GM18511 (cell line): ENCODE data around the gene PARPBP.
"Not testable (repeated sequence)": the region's sequence is repeated elsewhere in the genome, so short reads cannot be mapped to it uniquely, and the experiment has no call there.

Experiments
- ATAC-seq: cut with Tn5 transposase; IDR thresholded peaks from one replicate; pipeline ENCODE4 v1.9.1; 2021; ENCODE audit warnings: mild to moderate bottlenecking, moderate library complexity; ENCODE audit not compliant: unreplicated experiment

Gene PARPBP, protein sequence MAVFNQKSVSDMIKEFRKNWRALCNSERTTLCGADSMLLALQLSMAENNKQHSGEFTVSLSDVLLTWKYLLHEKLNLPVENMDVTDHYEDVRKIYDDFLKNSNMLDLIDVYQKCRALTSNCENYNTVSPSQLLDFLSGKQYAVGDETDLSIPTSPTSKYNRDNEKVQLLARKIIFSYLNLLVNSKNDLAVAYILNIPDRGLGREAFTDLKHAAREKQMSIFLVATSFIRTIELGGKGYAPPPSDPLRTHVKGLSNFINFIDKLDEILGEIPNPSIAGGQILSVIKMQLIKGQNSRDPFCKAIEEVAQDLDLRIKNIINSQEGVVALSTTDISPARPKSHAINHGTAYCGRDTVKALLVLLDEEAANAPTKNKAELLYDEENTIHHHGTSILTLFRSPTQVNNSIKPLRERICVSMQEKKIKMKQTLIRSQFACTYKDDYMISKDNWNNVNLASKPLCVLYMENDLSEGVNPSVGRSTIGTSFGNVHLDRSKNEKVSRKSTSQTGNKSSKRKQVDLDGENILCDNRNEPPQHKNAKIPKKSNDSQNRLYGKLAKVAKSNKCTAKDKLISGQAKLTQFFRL

DNA sequence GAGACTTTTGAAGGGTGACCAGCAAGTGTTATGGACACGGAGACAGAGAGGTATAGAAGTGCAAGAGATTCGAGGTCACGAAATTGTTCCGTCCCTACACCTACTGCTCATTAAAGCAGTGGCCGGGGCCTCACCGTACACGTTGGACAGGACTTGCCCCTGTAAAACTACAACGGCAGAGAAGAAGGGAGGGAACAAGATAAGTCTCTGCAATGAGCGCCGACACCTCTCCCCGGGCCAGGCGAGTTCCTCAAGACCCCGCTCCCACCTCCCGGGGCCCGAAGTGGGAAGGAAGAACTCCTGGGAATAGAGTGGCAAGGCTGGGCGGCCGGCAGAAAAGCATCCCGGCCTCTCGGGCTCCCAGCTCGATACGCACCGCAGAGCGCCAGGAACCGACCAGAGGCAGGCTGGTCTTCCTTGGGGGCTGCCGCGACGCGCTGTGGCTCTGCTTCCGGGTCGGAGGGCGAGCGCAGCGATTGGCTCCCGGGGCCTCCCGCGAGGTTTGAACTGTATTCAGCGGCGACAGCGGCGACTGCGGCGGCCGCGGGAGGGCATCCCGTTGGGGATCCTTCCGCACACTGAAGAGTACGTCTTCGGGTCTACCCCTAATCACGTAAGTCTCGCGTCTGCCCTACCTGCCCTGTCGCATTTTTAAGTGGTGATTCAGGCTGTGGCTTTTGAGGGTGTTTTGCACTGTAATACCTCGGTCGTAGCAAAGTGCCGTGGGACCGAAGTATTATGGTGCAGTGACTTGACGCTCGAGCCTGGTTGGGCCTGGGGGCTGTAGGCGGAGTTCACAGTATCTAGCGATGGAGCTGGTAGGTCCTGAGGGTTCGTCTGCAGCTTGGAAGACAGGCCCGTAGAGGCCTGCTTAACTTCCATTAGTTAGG is at the start of gene PARPBP, which contains the start of gene NUP37:
PARPBP (plus strand) TSS at position 510 of the 890 bp plus-strand sequence. CDS start 3,706 bp downstream, outside the sequence.
NUP37 (minus strand) TSS at position 441 of the 890 bp plus-strand sequence. CDS start 1,596 bp downstream, outside the sequence.
- ATAC-seq = peak; percentile 98

DNA sequence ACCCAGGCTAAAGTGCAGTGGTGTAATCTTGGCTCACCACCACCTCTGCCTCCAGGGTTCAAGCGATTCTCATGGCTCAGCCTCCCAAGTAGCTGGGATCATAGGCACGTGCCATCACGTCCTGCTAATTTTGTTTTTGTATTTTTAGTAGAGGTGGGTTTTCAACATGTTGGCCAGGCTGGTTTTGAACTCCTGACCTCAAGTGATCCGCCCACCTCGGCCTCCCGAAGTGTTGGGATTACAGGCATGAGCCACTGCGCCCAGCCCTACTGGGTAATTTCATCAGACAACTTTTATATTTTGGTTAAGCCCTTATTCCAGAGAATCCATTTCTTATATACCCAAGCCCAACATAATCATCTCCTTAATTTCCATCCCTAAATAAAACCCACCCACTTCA is 47.9 kb upstream of the PARPBP start:
- ATAC-seq = not testable (repeated sequence)

DNA sequence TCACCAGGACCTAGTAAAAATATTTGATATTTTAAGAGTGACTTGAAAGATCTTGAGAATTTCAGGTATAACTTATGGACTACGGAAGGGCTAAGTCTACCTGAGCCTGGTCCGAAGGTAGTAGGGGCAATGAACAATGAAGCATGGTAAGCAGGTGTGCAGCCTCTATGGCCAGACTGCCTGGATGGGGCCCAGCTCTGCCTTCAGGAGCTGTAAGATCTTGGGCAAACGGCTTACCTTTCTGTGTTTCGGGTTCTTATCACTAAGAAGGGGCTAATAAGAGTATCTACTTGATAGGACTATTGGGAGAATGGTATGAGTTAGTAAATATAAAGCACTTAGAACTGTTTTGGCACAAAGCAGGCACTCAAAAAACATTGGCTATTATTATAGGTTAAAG is 39.1 kb upstream of the PARPBP start:
- no peak for ATAC-seq

DNA sequence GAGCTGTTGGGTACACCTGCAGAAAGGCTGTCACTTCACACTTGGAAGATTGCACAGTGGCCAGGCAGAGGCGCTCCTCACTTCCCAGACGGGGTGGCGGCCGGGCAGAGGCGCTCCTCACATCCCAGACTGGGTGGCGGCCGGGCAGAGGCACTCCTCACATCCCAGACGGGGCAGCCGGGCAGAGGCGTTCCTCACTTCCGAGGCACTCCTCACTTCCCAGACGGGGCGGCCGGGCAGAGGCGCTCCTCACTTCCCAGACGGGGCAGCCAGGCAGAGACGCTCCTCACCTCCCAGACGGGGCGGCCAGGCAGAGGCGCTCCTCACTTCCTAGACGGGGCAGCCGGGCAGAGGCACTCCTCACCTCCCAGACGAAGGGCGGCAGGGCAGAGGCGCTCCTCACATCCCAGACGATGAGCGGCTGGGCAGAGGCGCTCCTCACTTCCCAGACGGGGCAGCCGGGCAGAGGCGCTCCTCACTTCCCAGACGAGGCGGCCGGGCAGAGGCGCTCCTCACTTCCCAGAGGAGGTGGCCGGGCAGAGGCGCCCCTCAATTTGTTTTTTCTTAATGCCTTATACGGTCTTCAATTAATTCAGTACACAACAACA is 30.7 kb upstream of the PARPBP start:
- ATAC-seq = not testable (repeated sequence)

DNA sequence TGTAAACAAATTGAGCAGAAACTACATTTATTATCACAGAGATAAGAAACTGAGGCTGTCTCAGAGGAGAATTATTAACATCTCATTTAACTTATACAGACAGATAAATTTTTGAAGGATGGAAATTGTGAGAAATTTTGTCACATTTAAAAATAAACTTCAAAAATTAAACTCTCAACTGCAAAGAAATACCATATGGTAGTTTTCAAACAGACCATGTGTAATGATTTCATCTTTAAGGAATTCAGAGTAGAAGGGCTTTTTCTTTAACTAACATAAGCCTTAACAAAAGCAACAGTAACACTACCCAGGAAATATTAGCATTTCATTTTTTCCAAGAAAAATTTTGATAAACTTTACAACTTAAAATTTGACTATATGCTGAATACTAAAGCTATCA is 26.7 kb upstream of the PARPBP start:
- ATAC-seq = no peak

DNA sequence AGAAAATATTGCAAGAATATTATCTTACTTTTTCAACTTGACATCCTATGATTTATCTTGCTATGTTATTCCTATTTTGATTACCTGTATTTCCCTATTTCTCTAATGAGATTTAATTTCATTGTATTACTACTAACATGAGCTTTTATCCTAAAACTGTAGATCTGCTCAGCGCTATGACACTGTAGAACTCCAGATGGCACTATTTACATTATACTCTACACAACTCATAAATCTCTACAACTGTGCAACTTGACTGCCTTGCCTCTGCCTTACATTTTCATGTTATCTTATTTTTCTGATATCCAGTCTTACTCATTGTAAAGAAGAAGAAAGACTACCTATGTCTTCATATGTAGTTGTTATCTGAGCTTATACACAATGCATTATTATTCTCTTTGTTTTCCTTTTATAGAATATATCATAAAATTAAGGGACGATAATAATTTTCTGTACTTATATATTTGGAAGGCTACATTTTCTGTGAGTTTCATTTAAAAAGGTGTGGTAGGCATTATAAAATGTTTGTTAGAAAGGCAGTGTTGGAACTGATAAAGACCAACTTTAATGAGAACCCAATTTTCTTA is 24.2 kb upstream of the PARPBP start:
- no peak for ATAC-seq

DNA sequence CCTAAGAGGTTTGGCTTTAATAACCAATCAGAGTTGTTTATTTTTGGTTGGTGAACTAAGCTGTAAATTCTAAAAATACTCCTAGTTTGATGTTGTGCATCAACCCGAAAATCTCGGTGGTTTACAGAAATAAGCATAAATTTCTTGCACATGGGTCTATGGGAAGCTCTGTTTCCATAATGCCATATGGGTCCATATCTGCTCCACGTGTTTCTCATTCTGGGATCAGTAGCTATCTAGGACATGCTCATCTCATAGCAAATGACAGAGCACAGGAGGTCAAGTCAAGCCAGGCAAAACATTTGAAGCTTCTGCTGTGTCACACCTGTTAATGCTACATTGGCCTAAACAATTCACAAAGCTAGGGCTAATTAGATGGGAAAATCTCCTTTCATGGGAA is 23.1 kb upstream of the PARPBP start:
- no peak for ATAC-seq

DNA sequence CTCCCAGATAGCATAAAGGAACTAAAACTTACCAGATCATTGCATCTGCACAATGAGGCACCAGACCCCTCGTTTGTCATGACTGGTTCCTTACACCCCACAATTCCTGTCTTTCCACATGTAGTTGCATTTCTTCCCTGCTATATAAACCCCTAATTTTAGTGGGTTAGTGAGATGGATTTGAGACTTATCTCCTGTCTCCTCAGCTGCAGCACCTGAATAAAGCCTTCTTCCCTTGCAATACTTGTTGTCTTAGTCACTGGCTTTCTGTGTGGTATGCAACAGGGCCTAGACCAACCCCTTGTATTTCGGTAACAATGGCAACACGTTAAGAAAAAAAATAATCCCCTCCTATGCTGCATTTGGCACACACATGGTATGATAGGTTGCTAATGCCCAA is 13.1 kb upstream of the PARPBP start:
- no peak for ATAC-seq

DNA sequence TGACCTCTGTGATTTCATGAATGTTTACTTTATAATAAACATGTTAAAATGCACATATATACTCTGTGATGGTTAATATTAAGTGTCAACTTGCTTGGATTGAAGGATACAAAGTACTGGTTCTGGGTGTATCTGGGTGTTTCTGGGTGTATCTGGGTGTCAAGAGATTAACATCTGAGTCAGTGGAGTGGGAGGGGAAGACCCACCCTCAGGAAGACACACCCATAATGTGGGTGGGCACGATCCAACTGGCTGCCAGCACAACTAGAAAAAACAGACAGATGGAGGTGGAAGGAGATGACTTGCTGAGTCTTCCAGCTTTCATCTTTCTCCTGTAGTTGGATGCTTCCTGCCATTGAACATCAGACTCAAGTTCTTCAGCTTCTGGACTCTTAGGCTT is 12.0 kb upstream of the PARPBP start:
- no peak for ATAC-seq

DNA sequence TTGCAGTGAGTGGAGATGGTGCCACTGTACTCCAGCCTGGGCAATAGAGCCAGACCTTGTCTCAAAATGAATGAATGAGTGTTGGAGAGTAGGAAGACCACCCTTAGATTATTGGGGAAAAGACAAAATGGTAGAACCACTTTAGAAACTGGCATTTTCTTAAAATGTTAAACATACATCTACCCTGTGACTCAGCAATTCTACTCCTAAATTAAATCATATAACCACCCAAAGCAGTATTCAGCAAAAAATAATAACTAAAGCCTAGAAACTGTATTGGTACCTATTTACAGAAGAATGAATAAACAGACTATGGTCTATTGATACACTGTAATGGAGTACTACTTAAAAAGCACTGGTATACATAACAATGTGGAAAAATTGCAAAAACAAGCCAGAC is 9.2 kb upstream of the PARPBP start:
- no peak for ATAC-seq

DNA sequence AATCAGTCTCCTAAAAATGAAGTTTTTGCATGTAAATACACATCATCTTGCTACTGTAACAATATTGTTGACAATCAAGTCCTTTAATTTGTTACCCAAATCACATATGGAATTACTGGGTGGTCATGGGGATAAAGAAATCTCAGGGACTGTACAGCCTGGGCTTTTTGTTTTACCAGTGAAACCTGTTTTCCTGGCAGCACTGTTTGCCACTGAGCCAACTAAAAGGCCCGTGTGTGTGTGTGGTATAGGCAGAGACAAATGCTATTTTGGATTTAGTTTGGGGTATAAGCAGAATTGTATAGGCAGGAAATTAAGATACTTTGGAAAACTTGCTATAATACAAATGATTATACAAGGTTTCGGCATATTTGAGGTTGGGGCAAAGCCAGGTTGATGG is 5.8 kb upstream of the PARPBP start:
- ATAC-seq = no peak

DNA sequence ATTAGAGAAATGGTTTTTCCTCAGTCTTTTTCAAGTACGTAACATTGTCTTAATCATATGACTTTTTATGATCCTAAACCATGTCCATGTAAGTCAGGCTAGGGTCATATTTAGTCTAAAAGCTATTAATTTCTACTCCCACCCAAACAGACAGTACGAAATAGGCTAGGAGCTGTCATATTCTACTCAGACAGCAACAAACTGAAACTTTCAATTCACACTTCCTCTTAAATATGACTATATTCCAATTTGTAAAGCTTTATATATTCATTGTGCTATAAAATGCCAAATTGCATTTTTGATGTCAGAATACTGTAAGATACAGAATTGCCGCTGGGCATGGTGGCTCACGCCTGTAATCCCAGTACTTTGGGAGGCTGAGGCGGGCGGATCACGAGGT is 3.6 kb upstream of the PARPBP start:
- no peak for ATAC-seq

DNA sequence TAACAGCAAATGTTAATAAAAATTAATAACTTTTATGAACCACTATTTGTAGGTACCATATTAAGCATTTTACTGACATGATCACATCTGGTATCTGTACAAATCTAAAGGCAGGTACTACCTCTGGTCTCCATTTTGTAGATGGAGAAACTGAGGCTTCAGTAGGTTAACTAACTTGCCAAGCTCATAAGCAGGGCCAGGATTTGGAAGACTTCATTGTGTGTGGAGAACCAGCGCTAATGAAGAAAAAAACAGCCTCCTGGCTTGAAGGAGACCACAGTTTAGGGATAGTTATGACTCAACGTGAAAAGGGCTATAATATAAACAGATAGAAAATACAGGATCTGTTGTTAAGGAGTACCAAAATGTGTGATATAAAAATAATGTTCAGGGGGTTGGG is 1.1 kb upstream of the PARPBP start:
- ATAC-seq = no peak

DNA sequence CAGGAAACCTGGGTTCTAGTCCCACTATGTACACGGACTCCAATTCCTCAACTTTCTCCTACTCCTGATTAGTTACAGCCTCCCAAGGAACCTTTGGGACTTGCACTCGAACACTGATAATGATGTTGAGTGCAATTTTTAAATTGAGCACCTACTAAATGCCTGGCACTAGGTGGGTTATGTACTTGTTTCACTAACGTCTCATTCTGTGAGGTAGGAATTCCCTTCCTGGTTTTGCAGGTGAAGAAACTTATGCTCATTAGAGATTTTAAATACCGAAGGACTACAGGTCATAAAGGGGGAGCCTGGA is 536 bp downstream of the PARPBP start:
- ATAC-seq = no peak

DNA sequence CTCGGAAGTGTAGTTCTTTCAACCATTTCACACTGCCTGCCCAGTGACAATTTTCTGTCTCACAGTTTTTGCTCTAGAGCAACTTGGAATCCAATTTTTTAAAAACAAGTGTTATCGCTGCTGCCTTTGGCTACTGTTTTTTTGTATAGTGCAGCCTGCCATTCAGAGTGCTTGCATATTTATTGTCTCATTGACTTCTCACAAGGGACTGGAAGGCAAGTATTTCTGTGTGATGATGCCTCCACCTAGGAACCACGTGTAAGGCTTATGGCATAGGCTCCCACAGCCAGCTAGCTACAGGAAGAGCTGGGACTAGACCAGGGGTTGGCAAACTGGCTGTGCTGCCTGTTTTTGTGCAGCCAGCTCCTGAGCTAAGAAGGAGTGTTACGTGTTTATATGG is 903 bp downstream of the PARPBP start:
- ATAC-seq = no peak

DNA sequence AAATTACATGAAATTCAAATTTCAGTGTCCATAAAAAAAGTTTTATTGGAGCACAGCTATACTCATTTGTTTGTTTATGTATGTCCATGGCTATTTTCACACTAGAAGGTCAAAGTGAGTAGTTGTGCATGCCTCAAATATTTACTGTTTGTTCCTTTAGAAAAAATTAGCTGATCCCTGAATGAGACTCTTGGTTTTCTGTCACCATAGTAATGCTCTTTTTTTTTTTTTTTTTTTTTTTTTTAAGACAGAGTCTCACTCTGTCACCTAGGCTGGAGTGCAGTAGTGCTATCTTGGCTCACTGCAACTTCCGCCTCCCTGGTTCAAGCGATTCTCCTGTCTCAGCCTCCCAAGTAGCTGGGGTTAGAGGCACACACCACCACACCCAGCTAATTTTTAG is 1.3 kb downstream of the PARPBP start:
- ATAC-seq = not testable (repeated sequence)

DNA sequence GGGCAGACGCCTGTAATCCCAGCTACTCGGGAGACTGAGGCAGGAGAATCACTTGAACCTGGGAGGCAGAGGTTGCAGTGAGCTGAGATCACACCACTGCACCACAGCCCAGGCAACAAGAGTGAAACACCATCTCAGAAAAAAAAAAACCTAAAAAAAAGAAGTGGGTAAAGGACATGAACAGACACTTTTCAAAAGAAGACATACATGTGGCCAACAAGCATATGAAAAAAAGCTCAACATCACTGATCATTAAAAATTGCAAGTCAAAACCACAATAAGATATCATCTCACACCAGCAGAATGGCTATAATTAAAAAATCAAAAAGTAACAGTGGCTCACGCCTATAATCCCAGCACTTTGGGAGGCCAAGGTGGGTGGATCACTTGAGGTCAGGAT is 10.7 kb downstream of the PARPBP start:
- ATAC-seq = not testable (repeated sequence)

DNA sequence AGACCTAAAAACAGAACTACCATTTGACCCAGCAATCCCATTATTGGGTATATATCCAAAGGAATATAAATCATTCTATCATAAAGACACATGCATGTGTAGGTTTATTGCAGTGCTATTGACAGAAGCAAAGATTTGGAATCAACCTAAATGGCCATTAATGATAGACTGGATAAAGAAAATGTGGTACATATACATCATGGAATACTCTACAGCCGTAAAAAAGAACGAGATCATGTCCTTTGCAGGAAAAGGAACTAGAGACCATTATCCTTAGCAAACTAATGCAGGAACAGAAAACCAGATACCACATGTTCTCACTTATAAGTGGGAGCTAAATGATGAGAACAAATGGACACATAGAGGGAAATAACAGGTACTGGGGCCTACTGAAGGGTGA is 11.5 kb downstream of the PARPBP start:
- not testable (repeated sequence) for ATAC-seq

DNA sequence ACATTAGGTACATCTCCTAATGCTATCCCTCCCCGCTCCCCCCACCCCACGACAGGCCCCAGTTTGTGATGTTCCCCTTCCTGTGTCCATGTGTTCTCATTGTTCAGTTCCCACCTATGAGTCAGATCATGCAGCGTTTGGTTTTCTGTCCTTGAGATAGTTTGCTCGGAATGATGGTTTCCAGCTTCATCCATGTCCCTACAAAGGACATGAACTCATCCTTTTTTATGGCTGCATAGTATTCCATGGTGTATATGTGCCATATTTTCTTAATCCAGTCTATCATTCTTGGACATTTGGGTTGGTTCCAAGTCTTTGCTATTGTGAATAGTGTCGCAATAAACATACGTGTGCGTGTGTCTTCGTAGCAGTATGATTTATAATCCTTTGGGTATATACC is 17.6 kb downstream of the PARPBP start:
- ATAC-seq = not testable (repeated sequence)

DNA sequence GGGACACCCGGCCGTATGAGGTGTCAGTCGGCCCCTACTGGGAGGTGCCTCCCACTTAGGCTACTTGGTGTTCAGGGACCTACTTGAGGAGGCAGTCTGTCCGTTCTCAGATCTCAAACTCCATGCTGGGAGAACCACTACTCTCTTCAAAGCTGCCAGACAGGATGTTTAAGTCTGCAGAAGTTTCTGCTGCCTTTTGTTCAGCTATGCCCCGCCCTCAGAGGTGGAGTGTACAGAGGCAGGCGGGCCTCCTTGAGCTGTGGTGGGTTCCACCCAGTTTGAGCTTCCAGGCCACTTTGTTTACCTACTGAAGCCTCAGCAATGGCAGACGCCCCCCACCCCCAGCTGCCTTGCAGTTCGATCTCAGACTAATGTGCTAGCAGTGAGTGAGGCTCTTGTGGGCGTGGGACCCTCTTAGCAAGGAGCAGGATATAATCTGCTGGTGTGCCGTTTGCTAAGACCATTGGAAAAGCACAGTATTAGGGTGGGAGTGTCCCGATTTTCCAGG is 22.9 kb downstream of the PARPBP start:
- ATAC-seq = not testable (repeated sequence)

DNA sequence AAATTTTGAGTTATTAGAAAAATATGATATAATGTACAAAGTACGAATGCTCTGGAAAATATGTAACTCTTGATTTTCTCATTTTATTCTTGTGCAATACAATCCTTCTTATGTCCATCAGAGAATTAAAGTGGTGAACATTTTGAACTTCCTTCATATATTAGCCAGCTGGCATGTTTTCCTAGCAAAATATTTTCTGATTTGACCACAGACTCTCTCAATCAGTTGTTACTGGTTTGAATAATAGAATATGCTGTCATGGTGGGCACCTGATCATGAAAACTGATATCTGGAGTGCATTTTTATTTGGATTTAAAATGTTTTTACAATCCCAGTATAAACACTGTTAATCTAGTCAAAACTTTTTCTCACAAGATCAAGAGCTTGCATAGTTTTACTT is 24.2 kb downstream of the PARPBP start:
- no peak for ATAC-seq
